Forelimb muscle (tissue), 1 donor: ENCODE data around the gene ZBTB7B. TPM values are rescaled to one million over a fixed set of nuclear protein-coding genes. Genes with fewer than 3 reads are reported as not detected.

Experiments used
- DNase-seq: peaks from one replicate; pipeline ENCODE4 v3.0.0-alpha.2; 2013; ENCODE audit warnings: low read depth
- polyA plus RNA-seq: library from polyadenylated mRNA; unstranded; fragments of 120-200 nt; gene quantifications from one replicate; pipeline ENCODE4 v1.2.1, GENCODE V29; 2013; ENCODE audit not compliant: insufficient read length

ZBTB7B gene
- polyA plus RNA-seq, 1 donor = 11.4 TPM

- no peak for DNase-seq
Observed at GRCh38 chr1:155057788-155058211, 55.2 kb downstream of the ZBTB7B start.

DNA sequence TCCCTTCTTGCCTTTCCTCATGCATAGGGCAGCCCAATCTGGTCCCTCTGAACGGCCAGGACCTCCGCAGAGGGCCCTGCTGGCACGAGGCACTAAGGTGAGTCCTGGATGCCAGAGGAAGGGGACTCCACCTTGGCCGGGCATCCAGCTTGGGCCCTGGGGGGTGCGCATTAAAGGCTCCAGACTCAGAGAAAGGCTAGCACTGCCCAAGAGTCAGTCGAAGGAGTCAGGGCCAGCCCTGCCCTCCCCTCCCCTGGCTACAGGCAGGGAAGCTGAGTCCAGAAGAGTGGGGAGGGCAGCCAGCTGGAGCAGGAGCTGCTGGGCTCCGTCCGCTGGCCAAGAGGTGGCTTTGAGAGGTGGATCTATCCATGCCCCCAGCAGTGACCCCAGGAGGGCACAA, 58.1 kb downstream of the ZBTB7B start:
- DNase-seq = no peak

- DNase-seq = no peak
Observed at GRCh38 chr1:155061381-155062150, 59.0 kb downstream of the ZBTB7B start.

DNA sequence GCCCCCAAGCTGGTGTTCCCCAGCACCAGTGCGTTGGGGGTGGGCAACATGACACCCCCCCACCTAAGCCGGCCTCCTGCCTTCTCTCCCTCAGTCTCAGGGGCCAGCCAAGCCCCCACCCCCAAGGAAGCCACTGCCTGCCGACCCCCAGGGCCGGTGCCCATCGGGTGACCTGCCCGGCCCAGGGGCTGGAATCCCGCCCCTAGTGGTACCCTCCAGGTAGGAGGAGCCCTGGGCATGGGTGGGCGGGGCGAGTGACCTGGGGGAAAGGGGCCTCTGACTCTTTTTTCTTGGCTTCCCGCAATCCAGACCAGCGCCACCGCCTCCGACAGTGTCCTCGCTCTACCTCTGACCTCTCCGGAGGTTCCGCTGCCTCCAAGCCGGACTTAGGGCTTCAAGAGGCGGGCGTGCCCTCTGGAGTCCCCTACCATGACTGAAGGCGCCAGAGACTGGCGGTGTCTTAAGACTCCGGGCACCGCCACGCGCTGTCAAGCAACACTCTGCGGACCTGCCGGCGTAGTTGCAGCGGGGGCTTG, 59.6 kb downstream of the ZBTB7B start:
- no peak for DNase-seq

GRCh38 chr1:155062702-155063411, 60.3 kb downstream of the ZBTB7B start:
- DNase-seq = no peak

GRCh38 chr1:155063550-155064110, 61.0 kb downstream of the ZBTB7B start, which contains the start of gene EFNA4:
Gene EFNA4, plus strand, starts transcription at chr1:155063740. Its CDS starts 84 bp downstream, at chr1:155063824.
- DNase-seq = peak; percentile 78

DNA sequence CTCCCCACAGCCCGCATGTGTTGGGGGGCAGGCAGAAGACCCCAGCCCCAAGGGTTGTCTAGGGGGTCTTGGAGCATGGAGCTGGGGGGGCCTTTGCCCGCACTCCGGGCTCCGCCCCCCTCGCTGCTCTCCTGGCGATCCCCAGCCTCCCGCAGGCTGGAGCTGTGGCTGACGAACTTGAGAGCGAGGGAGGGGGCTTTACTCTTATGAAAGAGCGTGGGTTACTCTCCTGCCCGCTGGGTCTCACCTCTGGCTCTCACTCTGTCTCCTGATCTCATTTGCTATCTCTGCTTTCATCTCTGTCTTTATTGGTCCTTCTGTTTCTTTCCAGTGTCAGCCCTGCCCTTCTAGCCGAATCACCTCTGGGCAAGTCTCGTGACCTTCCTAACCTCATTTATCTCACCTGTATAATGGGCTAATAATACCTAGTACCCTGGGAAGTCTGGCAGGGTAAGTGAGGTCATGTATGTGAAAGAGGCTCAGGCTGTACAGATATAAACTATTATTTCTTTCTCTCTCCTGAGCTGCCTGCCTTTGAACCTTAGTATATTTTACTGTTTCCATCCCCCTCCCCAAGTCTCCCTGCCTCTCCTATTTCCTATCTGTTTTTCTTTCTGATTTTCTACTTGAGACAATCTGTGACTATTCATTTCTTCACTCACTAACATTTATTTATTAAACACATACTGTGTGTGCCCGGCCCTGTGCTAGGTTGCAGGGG, 61.7 kb downstream of the ZBTB7B start:
- DNase-seq = no peak

DNA sequence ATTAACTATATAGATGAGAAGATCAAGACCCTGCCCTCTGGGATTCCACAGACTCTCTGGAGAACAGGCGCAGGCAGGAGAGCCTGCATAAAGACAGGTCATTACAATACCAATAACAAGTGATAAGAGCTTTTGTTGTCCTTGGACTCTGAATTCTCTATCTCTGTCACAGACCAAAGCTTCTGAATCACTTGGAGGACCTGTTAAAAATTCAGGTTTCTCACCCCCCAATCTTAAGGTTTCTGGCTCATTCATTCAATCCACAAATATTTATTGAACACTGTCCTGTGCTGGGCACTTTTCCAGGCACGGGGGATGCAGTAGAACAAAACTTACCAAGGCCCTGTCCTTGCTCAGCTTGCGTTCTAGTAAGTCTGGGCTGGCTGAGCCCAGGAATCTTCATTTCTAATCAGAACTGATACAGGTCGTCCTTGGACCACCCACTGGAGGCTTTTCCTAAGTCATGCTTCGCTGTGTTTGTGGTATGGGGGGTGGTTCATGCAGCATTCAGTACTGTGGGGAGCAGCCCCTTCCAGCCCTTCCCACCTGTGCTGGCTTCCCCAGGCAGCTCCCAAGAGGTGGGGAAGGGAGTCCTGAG, 62.3 kb downstream of the ZBTB7B start:
- no peak for DNase-seq

DNA sequence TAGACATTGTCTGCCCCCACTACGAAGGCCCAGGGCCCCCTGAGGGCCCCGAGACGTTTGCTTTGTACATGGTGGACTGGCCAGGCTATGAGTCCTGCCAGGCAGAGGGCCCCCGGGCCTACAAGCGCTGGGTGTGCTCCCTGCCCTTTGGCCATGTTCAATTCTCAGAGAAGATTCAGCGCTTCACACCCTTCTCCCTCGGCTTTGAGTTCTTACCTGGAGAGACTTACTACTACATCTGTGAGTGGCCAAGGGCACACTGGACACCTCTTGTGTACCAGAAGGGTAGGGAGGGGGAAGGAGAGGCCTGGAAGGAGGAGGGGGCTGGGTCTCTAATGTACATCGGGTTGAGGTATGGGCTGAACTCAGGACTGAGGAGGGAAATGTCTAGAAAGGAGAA, 64.2 kb downstream of the ZBTB7B start:
- DNase-seq = no peak

Other genes starting within 250 kb of the ZBTB7B start
- gene KCNN3, start 132.5 kb upstream of the ZBTB7B start, polyA plus RNA-seq = 10.1 TPM
- 26.8 TPM for gene PMVK, start 66.1 kb upstream of the ZBTB7B start, polyA plus RNA-seq
- gene PBXIP1, start 46.7 kb upstream of the ZBTB7B start, polyA plus RNA-seq = 164 TPM
- gene PYGO2, start 41.0 kb upstream of the ZBTB7B start, polyA plus RNA-seq = 28.3 TPM
- gene SHC1, start 32.1 kb upstream of the ZBTB7B start, polyA plus RNA-seq = 67.4 TPM
- 47.6 TPM for gene CKS1B, start 28.1 kb upstream of the ZBTB7B start, polyA plus RNA-seq
- 20.6 TPM for gene FLAD1, start 19.5 kb upstream of the ZBTB7B start, polyA plus RNA-seq
- not detected for gene LENEP, start 9.2 kb upstream of the ZBTB7B start, polyA plus RNA-seq
- gene DCST2, start 31.0 kb downstream of the ZBTB7B start, polyA plus RNA-seq = 0.63 TPM
- gene DCST1, start 31.0 kb downstream of the ZBTB7B start, polyA plus RNA-seq = 0.09 TPM
- gene ADAM15, start 48.5 kb downstream of the ZBTB7B start, polyA plus RNA-seq = 57.1 TPM
- gene EFNA4, start 60.9 kb downstream of the ZBTB7B start, polyA plus RNA-seq = 6.5 TPM
- 2.1 TPM for gene EFNA3, start 76.0 kb downstream of the ZBTB7B start, polyA plus RNA-seq
- 20.6 TPM for gene EFNA1, start 125.1 kb downstream of the ZBTB7B start, polyA plus RNA-seq
- gene SLC50A1, start 133.1 kb downstream of the ZBTB7B start, polyA plus RNA-seq = 18.6 TPM
- 23.9 TPM for gene DPM3, start 137.7 kb downstream of the ZBTB7B start, polyA plus RNA-seq
- gene KRTCAP2, start 170.5 kb downstream of the ZBTB7B start, polyA plus RNA-seq = 85.3 TPM
- 0.46 TPM for gene TRIM46, start 171.0 kb downstream of the ZBTB7B start, polyA plus RNA-seq
- gene THBS3, start 205.1 kb downstream of the ZBTB7B start, polyA plus RNA-seq = 63.0 TPM
- 16.9 TPM for gene MTX1, start 205.9 kb downstream of the ZBTB7B start, polyA plus RNA-seq